UCSD-AML1 (cell line): ENCODE measurements around the gene PKIG.
"Not testable (repeated sequence)": the region's sequence is repeated elsewhere in the genome, so short reads cannot be mapped to it uniquely, and the experiment has no call there.

Experiments
- DNase-seq: peaks from one replicate; lab custom pipeline; 2025; ENCODE audit not compliant: unreplicated experiment; lab: John Stamatoyannopoulos, UW

PKIG gene

DNA sequence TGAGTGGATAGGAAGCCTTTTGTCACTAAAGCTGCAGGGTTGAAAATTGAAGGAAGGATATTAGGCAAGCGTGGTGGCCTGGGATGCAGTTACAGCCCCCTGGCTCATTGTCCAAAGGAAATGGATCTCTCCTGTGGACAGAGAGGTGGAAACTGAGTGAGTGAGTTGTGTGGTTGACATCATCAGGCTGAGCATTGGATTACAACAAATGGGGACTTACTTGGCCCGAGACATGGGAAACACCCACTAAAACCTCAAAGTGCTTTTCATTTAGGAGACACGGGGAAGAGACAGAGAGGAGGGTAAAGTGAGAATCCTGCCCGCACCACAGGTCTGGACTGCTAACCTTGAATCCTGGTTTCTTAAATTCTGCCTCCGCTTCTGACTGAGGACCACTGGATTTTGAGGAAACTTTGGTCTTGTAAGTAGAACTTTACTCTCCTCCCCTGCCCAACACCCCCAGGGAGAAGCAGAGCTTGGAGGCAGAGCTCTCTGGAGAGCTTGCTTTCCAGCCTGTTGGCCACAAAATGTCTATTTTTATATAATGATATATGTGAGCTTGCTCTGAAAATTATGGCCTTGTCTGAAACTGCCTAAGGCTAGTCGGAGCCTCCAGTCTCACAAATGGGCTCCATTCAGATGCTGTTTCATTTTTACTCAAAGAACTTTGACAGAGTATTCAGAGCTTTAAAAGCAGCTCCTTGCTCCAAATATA lies at the start of gene PKIG:
PKIG (plus strand) TSS at position 269 of the 715 bp plus-strand sequence. CDS start 31,978 bp downstream, outside the sequence.
- no peak for DNase-seq

DNA sequence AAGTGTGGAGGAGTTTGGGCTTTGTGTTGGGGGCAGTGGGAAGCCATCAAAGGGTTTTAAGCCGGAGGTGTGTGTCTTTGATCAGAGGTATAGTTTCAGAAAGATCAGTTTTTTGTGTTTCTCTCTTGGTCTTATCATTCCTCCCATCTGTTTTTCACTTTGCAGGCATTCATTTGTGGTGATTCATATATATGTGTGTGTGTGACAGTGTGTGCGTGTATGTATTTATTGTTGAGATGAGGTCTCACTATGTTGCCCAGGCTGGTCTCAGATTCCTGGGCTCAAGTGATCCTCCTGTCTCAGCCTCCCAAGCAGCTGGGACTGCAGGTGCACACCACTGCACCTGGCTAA lies 49.4 kb upstream of the PKIG start:
- DNase-seq: no peak

DNA sequence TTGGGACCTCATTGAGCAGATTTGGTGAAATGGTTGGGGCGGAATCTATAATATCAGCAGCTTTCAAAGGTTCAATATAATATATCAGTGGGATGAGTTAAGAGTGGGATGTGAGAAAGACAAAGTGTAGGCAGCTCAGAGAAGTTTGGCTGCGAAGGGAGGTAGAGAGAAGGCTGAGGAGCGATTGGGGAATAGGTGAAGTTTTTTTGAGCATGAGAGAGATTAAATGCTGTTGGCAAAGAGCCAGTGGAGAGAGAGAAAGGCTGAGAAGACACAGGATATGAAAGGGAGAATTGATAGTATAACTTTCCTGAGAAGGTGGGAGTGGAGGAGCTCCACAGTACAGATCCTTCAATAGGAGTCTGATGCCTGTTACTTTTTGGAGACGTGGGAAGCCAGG lies 48.5 kb upstream of the PKIG start:
- no peak for DNase-seq

DNA sequence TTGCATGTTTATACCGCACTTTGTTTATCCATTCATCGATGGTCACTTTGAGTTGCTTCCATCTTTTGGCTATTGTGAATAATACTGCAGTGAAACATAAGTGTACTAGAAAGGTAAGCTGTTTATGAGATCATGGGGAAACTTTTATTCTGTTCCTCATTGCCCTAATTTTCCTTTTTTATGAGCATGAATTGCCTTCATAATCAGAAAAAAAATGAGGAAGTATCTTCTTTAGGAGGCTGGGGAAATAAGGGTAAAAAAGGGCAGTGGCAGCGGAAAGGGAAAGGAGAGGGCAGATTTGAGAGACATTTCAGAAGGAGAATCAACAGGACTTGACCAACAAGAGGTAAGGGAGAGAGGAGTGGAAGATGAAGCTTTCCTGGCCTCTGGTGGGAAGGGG lies 46.2 kb upstream of the PKIG start:
- DNase-seq: no peak

DNA sequence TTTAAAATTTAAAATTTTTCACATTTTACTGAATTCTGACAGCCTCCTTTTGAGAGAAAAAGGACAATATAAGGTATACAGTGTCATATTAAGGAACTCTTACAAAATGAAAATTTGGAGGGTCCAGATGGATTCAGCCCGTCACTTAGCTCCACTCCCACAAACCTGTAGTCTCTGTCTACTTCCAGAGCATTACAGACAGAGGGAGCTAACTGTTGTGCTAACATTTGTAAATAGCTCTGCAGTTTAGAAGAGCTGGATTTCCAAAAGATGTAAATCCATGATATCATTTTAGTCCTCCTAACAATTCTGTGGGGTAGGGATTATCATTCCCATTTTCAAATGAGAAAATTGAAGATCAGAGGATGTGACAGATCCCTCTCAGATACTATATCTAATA lies 44.4 kb upstream of the PKIG start:
- no peak for DNase-seq

DNA sequence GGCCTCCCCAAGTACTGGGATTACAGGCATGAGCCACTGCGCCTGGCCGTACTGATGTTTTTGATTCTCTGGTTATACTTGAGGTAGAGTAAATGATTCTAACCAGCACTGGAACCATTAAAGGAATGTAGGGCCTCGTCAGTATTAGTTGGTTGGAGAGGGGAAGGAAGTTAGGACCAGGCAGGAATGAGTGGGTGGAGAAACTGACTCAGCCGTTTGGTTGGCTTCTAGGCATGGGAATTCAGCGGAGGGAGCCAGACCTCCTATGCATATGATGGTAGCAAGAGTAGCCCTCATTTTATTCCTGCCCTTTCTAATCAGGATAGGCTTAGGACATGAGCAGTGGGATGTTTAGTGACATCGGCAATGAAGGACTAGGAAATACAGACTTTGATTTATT lies 41.5 kb upstream of the PKIG start:
- no peak for DNase-seq

DNA sequence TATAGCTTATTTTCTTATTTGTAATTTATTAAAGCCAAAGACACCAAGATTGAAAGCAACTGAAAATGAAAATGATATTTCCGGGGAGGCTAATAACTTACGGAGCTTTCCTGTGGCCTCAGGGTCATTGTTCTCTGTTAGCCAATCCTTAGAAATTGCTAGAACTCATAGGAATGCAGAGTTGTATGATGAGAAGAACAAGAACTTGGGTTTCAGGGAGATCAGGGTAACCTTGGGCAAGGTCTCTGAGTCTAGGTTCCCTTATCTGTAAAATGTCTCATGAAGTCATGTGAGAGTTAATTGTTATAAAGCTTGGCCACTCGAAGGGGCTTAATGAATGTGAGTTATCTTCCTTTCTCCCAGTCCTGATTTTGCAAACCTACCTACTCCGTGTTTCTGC lies 40.4 kb upstream of the PKIG start:
- no peak for DNase-seq

DNA sequence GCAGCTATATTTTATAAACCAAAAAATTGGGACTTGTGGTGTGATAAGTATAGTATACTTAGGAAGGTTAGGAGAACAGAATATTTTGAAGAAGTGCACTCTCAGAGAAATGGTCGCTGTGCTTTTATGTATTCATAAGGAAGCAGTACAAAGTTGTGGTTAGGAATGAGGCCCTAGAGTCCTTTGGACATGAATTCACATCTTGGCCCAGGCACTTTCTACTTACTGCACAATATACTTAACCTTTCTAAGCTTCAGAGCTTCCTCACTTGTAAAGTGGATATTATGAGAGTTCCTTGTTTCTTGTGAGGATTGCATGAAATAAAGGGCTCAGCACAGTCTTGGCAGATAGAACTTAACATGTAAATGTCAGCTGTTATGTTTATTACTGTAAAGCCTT lies 39.5 kb upstream of the PKIG start:
- DNase-seq: no peak

DNA sequence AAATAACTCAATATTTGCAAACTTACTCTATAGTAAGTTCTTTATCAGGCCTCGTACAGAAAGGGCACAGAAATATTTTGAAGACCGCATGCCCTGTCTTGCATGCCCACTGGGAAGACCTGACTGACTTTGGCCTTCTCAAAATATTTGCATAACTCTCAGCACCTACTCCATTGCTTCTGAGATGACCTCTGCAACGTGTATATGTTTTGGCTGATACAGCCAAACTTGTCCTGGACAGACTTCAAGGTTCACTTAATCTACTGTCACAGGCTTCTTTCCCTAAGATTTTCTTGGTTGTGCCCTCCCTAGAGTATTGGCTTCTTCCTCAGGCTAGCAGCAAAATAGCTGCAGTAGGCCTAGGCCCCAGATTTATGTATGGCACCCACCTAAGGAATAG lies 39.0 kb upstream of the PKIG start:
- DNase-seq: no peak

DNA sequence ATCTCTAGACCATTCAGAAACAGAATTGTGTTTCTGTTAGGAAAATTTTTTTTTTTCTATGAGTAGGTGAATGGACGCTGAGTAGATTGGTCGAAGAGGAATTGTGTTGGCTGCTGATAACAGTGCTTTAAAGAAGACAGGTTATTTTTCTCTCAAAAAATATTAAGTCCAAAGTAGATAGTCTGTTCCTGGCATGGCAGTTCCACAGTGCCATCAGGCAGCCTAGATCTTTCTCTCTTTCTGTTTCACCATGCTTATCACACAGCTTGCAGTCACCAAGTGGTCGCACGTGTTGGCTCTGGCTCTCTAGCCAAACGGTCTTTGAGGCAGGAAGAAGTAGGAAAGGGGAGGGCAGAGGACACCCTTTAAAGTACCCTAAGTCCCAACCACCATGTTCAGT lies 38.1 kb upstream of the PKIG start:
- no peak for DNase-seq

DNA sequence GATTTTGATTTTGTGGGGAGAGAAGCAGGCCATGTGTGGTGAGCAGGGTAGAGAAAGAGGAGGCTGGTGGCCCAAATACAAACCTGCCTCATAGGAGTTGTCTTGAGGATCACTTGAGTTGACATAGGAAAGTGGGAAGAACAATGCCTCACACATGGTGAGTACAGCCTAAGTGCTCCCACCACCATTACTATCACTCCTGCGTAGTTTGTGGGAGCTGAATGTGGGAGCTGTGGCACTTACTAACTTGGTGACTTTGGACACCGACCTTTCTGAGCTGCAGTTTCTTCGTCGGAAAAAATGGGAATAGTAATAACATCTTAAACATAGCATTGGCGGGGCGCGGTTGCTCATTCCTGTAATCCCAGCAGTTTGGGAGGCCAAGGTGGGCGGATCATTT lies 35.0 kb upstream of the PKIG start:
- no peak for DNase-seq

DNA sequence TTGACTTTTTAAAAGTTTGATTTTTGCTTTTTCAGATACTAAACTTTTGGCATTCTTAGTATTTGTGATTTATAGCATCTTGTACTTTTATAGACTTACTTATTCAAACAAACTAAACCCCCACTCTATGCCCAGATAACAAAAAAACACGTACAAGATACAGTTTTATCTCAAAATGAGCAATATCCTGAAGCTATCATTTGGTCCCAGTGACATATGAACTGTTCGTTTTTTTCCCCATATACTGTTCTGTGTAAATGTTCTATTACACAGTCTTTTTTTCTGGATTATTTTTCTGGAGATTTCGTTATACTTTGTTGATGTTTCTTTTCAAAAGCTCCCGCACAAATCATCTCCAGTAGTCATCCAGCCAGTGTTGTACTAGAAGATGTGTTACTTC lies 33.3 kb upstream of the PKIG start:
- DNase-seq: no peak

DNA sequence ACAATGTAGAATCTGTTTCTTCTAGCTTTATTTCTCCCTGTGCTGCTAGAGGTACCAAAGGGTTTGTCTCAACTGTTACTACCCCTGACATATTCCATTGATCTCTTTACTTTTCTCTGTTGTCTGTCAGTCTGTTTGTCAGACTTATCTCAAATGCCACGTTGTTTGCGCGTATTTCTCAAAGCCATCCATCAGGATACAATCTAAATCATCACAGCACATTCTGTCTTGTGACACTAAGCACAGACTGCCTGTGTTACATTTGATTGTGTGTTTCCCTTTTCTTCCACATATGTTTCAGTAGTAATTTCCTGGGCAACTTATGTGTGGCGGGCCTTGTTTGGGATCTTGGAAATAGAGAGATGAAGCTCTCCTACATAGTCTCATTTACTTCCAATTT lies 30.3 kb upstream of the PKIG start:
- DNase-seq: no peak

DNA sequence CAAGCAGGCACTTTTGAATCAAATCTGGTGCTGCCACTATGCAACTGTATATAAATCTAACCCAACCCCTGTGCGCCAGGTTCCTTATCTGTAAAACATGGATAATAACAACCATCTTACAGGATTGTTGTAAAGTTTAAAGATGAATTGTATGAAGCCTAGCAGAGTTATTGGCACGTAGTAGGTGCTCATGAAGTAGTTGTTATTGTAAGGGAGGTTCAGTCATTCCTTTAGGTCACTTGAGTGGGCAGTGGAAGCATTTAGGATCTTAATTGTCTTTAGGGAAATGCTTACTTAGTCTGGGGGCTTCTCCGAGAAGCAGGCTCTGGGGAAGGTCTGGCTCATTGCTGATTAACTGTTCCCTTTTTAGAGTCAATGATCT lies 29.8 kb upstream of the PKIG start:
- no peak for DNase-seq

DNA sequence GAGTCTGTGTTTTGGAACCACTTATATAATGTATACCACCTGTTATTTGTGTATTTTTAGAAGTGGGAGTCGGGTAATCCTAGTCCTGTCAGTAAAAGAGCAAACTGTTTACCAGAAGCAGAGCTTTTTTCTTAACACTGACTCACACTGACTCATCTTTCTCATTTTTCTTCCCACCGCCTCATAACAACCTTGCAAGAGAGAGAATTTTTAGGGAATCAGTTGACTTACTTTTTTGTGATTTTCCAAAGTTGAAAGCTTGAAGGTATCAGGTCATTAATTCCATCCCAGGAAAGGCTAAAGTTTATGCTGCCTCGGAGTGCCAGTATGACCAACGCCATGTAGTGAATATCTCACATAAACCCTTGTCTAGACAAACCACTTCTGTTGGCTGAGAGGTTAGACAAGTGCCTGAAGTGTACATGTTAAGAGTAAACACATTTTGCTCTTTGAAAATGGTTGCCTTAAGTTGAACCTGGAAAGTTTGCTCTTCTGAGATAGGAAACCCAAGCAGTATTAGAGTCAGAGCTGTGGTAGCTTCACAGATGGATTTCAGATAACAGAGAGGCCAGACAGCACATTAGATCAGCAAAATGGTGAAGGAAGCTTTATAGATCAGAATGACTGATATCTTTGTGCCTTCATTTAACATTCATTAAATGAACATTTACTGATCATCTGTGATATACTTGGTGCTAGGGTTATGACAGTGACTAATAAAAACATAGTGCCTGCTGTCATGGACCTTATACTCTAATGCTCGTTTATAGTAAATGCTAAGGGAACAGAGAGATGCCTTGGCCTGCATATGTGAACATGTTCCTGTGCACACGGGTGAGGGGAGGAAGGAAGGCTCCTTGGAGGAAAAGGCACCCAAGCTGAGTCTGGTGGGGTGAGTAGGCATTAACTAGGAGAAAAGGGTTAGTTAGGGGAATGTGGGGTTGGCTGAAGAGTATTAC lies 29.1 kb upstream of the PKIG start:
- DNase-seq: no peak

DNA sequence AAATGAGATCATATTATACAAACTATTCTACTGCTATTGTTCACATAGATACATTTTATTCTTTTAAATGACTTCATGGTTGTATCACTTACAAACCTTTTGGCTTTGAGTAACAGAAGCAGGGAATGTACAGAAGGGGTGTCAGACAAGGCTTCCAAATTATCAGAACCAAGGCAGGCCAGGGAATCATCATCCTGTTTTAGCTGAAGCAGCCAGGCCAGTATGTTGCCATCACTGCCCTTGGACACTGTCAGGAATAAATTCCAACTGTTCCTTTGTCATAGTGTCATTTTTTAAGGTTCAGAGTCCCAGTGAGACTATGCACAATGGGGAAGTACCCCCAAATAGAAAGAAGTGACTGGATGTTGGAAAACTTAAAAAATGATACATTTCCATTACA lies 23.1 kb upstream of the PKIG start:
- no peak for DNase-seq

DNA sequence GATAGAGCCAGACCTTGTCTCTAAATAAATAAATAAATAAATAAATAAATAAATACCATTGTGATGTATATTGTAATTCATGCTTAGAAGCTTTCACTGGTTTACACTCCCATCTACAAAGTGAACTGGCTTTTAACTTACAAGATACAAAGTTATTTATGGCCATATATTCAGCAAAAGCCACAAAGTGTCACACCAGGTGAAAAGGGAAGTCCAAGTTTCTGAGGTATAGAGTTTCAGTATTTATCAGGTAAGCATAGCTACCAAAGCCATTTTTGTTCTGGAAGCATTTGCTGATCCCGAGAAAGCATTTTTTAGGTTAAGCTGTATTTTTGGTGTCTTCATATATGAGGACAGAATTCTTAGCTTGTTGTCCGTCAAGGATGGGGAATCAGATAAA lies 22.1 kb upstream of the PKIG start:
- no peak for DNase-seq

DNA sequence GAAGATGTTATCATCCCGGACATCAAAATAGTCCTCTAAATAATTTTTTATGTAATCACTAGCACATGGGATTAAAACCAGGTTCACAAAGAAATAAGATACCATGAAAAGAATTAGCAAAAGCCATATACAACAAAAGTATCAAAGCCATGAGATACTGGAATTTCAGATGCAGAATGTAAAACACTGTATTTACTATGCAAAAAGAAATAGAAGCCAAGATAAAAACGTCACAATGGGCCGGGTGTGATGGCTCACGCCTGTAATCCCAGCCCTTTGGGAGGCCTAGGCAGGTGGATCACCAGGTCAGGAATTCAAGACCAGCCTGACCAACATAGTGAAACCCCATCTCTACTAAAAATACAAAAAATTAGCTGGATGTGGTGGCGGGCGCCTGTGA lies 21.6 kb upstream of the PKIG start:
- not testable (repeated sequence) for DNase-seq

DNA sequence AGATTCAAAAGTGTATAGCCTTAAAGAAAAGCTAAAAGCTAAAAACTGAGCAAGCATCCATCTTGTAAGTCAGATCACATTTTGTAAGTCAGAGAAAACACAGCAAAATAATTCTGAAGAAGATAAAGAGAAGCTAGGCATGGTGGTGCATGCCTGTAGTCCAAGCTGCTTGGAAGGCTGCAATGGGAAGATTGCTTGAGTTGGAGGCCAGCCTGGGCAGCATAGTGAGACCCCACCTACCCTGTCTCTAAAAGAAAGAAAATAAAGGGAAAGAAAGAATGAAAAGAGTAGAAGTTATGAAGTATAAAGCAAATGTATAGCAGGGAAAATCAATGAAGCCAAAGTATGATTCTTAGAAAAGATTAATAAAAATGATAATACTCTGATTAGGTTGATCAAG lies 20.5 kb upstream of the PKIG start:
- no peak for DNase-seq

DNA sequence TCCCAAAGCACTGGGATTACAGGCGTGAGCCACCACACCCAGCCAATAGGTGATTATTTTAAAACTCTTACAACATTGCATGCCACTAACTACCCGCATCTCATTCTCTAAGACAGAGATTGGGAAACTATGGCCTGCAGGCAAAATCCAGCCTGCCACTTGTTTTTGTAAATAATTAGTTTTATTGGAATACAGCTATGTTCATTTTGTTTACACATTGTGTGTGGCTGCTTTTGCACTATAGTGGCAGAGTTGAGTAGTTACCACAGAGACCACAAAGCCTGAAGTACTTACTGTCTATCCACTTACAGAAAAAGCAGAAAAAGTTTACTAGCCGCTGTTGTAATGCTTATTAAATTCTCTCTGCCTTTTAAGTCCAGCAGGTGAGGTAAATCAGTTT lies 16.4 kb upstream of the PKIG start:
- no peak for DNase-seq

DNA sequence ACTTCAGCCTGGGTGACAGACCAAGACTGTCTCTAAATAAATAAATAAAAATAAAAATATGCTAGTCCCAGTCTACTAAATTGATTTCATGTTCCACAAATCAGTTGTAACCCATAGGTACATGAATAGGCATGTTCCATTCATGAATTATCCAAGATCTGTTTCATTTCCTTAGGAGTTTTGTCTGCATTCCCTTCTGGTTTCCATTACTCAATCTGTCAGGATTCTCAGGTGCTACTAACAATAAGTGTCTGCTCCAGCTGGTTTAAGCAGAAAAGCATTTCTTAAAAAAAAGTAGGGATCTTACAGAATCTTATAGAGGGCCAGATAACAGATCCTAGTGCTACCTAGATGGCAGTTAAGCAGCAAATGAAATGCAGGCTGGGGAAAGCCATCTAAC lies 15.6 kb upstream of the PKIG start:
- DNase-seq: no peak

DNA sequence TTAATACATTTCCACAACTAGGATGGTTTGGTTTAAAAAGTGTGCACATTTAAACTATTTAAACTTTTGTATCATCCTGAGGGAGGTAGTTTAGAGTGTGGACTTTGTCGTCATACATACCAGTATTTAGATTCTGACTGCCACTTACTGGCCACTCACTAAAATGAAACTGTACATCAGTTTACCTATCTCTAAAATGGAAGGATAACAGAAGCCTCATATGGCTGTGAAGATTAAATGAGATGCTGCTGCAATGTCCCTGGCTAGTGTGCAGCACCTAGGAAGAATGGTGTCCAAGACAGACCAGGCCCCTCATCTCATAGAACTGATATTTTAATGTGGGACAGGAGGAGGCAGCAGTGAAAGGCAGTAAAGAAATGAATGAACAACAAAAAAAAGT lies 12.0 kb upstream of the PKIG start:
- DNase-seq: no peak
